Heart left ventricle (tissue), 13 donors: ENCODE results near the gene CEP128.

Source experiments
- CTCF ChIP-seq, 12 donors: fragments of 200-600 bp; sonication (generic) in 4 of 12; IDR thresholded peaks; one replicate each; pipeline versions ENCODE4 v1.5.0 to v1.8.0; 2018 to 2022; ENCODE audit warnings: antibody characterized with exemption in 12 of 12, mild to moderate bottlenecking in 5 of 12
- POLR2A ChIP-seq, 2 donors: fragments of 450-650 bp; IDR thresholded peaks; one replicate each; pipeline ENCODE4 v1.6.1; 2017; ENCODE audit warnings: antibody characterized with exemption in 2 of 2, mild to moderate bottlenecking in 2 of 2, moderate library complexity in 2 of 2
- donor health status: ischemic (EF 13 %, LVEDD 7.1; RV severe dilation, severe dysfunction).
- donor health status: DM: no; HTN: yes; CAD: no.
- donor health status: DM: no; HTN: no; CAD: no.
- donor health status: ischemic (EF 25% LVEDD 6.9; RV normal size, moderate dysfunction).
- donor health status: ischemic (EF 25% LVEDD 5.7; RV mildly dilated, moderate dysfunction).
- donor health status: ischemic (EF 35%, LVEDD 5.7; RV mildly dilated, moderate dysfunction).
- donor health status: nonischemic (EF 11% LVEDD 7.7; RV severe dilation, severe dysfunction).
- donor health status: DM: yes; HTN: yes; CAD: no.
- donor health status: PGD.
- donor health status: ischemic (EF 29% LVEDD 5.4; RV normal size, mild dysfunction).
- donor health status: nonischemic (EF 23%, LVEDD 6.1; RV moderate dilation, normal function).

GRCh38 chr14:80498533-80498932, 443.0 kb downstream of the CEP128 start:
- no peak for TF ChIP-seq CTCF (IDR thresholded peaks at IDR 0.05)
- TF ChIP-seq POLR2A (IDR thresholded peaks at IDR 0.05): no peak
